ENCODE results near the gene TREM2. TPM values are rescaled to one million over a fixed set of nuclear protein-coding genes. Genes with fewer than 3 reads are reported as not detected.

Gene TREM2
- total and polyA plus RNA-seq, 2 experiments from 2014 or later = not detected

DNA sequence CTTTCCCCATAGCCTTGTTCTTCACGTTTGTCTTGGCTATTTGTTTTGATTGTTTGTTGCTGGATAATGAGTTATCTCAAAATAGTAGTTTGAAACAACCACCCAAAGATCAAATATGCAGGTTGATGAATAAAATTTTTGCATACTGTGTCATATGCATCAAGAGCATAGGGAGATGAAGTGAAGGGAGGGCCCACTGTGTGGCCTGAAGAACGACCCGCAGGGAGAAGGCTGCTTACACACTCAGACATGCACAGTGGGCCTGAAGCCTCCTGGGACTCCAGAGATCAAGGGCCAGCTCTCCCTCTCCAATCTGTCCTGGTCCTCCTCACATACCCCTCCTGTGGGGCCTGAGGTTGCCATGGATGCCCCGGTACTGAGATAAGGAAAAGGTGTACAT lies 16.2 kb upstream of the TREM2 start:
- Histone ChIP-seq H3K79me2 (ENCODE audit: insufficient read depth) (no peaks in the 10 kb centered on the region), H2AFZ (no peak overlapping the region), H3K4me2 (ENCODE audit: unreplicated experiment) (no peak overlapping the region), H3K4me3 (no peak overlapping the region), H3K4me1 (ENCODE audit: insufficient read depth) (no peaks in the 10 kb centered on the region), H3K9me2 (ENCODE audit: insufficient read depth) (no peaks in the 10 kb centered on the region), H3F3A (ENCODE audit: insufficient read depth) (no peaks in the 10 kb centered on the region), H3K27ac (no peak overlapping the region), H4K20me1 (ENCODE audit: insufficient read depth) (no peaks in the 10 kb centered on the region), H3K27me3 (replicated peaks; ENCODE audit: insufficient read depth) (peaks cover 6% of the 10 kb centered on the region; the same call in 1 of the 2 replicates), H3K9me3 (ENCODE audit: low read depth) (no peaks in the 10 kb centered on the region), H3K36me3 (ENCODE audit: low read depth) (no peaks in the 10 kb centered on the region), H3K9ac (no peak overlapping the region)
- in situ Hi-C loops (cut with MboI) = no loop called here
- no peak for DNase-seq
- no peak for TF ChIP-seq EZH2phosphoT487 (IDR thresholded peaks at IDR 0.05; ENCODE audit: insufficient read depth, low read depth)
- no peak for TF ChIP-seq EZH2 (IDR thresholded peaks at IDR 0.05; ENCODE audit: insufficient read depth, poor library complexity, severe bottlenecking)
- WGBS, 2 experiments (ENCODE audit: low coverage in 1 of 2, low lambda C conversion rate in 2 of 2, missing lambda C conversion rate in 2 of 2) = 51 to 53% methylated on average over 4 of the region's 4 CpGs

DNA sequence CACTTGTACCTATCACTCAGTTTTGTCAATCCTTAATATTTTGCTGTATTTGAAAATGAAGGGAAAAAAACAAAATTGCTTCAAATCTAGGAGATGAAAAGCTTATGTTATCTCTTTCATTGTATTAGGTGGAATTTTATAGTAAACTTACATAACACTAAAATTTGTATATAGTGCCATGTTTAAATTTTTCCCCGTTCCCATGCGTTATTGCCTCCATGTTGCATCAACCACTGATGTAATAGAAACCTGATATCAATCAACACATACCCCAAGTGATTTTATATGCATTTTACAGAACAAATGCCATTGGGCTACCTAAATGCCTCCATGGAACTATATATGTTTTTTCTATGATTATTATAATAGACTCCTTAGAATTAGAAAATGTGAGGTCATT lies 14.8 kb upstream of the TREM2 start:
- no peak for DNase-seq

DNA sequence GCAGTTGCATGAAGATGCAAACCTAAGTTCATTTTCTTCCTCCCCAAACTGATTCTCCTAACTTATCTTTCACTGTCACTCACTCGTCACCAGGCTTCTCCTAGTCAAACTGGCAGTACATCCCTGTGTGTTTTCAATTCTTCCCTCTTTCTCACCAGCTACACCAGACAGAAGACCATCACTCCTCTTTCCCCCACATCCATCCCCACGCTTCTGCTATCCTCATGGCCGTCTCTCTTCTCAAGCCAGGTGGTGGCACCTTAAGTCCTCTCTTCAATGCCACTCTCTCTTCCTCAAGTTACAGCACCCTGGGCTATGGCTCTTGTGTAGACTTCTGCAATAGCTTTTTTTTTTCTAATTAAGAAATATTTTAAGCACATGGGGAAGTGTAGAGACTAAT lies 14.4 kb upstream of the TREM2 start:
- H3K9me3 ChIP-seq (ENCODE audit: low read depth) = no peaks in the 10 kb centered on the region
- H3K36me3 ChIP-seq (ENCODE audit: low read depth) = no peaks in the 10 kb centered on the region
- H3K27ac ChIP-seq = no peak overlapping the region
- H3K27me3 ChIP-seq (replicated peaks; ENCODE audit: insufficient read depth) = 0 out of 2 replicates have a peak, but pooled peaks cover 6% of the 10 kb centered on the region
- no peak for TF ChIP-seq EZH2phosphoT487 (IDR thresholded peaks at IDR 0.05; ENCODE audit: insufficient read depth, low read depth)
- TF ChIP-seq EZH2 (IDR thresholded peaks at IDR 0.05; ENCODE audit: insufficient read depth, poor library complexity, severe bottlenecking) = no peak
- no peak overlapping the region for H3K4me3 ChIP-seq
- DNase-seq = no peak
- H4K20me1 ChIP-seq (ENCODE audit: insufficient read depth) = no peaks in the 10 kb centered on the region
- no peak overlapping the region for H3K4me2 ChIP-seq (ENCODE audit: unreplicated experiment)
- H3F3A ChIP-seq (ENCODE audit: insufficient read depth) = no peaks in the 10 kb centered on the region
- no peaks in the 10 kb centered on the region for H3K4me1 ChIP-seq (ENCODE audit: insufficient read depth)
- no peaks in the 10 kb centered on the region for H3K9me2 ChIP-seq (ENCODE audit: insufficient read depth)
- no peak overlapping the region for H3K9ac ChIP-seq
- in situ Hi-C loops (cut with MboI) = no loop called here
- no peaks in the 10 kb centered on the region for H3K79me2 ChIP-seq (ENCODE audit: insufficient read depth)
- H2AFZ ChIP-seq = no peak overlapping the region
- 32 to 33% methylated on average over 3 of the region's 3 CpGs for WGBS, 2 experiments (ENCODE audit: low coverage in 1 of 2, low lambda C conversion rate in 2 of 2, missing lambda C conversion rate in 2 of 2)

More for the DNA sequence above, 14.8 kb upstream of the TREM2 start:
- H3K36me3 ChIP-seq (ENCODE audit: low read depth) = no peaks in the 10 kb centered on the region
- H3K9me2 ChIP-seq (ENCODE audit: insufficient read depth) = no peaks in the 10 kb centered on the region
- H2AFZ ChIP-seq = no peak overlapping the region
- WGBS, 2 experiments (ENCODE audit: low coverage in 1 of 2, low lambda C conversion rate in 2 of 2, missing lambda C conversion rate in 2 of 2) = 32 to 60% methylated on average over 2 of the region's 2 CpGs
- H3F3A ChIP-seq (ENCODE audit: insufficient read depth) = no peaks in the 10 kb centered on the region
- H3K27ac ChIP-seq = no peak overlapping the region
- H3K4me3 ChIP-seq = no peak overlapping the region
- H3K4me1 ChIP-seq (ENCODE audit: insufficient read depth) = no peaks in the 10 kb centered on the region
- H4K20me1 ChIP-seq (ENCODE audit: insufficient read depth) = no peaks in the 10 kb centered on the region
- H3K9ac ChIP-seq = no peak overlapping the region
- no peaks in the 10 kb centered on the region for H3K79me2 ChIP-seq (ENCODE audit: insufficient read depth)
- TF ChIP-seq EZH2phosphoT487 (IDR thresholded peaks at IDR 0.05; ENCODE audit: insufficient read depth, low read depth) (no peak), EZH2 (IDR thresholded peaks at IDR 0.05; ENCODE audit: insufficient read depth, poor library complexity, severe bottlenecking) (no peak)
- no peak overlapping the region for H3K4me2 ChIP-seq (ENCODE audit: unreplicated experiment)
- H3K9me3 ChIP-seq (ENCODE audit: low read depth) = no peaks in the 10 kb centered on the region
- in situ Hi-C loops (cut with MboI) = no loop called here
- H3K27me3 ChIP-seq (replicated peaks; ENCODE audit: insufficient read depth) = 0 out of 2 replicates have a peak, but pooled peaks cover 6% of the 10 kb centered on the region

DNA sequence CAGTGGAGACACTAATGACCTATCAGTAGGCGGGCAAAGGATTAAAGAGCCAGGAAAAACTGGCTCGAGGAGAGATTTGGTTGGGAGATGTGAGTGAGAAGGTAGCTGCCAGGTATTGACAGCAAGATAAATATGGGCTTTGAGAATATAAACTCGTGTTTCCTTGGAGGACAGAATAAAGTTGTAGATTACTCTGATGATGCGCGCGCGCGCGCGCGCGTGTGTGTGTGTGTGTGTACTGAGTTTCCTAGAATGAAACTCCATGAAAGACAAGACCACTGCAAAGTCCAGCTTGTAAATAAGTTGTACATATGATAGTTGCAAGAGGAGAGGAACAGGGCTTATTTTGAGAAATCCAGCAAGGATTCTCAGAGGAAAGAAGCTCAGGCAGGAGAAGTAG lies 13.3 kb upstream of the TREM2 start:
- Histone ChIP-seq H3K4me3 (no peak overlapping the region), H3K9me2 (ENCODE audit: insufficient read depth) (no peaks in the 10 kb centered on the region), H3K27me3 (replicated peaks; ENCODE audit: insufficient read depth) (0 out of 2 replicates have a peak, but pooled peaks cover 6% of the 10 kb centered on the region), H4K20me1 (ENCODE audit: insufficient read depth) (no peaks in the 10 kb centered on the region), H2AFZ (no peak overlapping the region), H3K27ac (no peak overlapping the region), H3K36me3 (ENCODE audit: low read depth) (no peaks in the 10 kb centered on the region), H3K9me3 (ENCODE audit: low read depth) (no peaks in the 10 kb centered on the region), H3K4me1 (ENCODE audit: insufficient read depth) (no peaks in the 10 kb centered on the region), H3F3A (ENCODE audit: insufficient read depth) (no peaks in the 10 kb centered on the region), H3K9ac (no peak overlapping the region), H3K79me2 (ENCODE audit: insufficient read depth) (no peaks in the 10 kb centered on the region), H3K4me2 (ENCODE audit: unreplicated experiment) (no peak overlapping the region)
- TF ChIP-seq EZH2phosphoT487 (IDR thresholded peaks at IDR 0.05; ENCODE audit: insufficient read depth, low read depth) (no peak), EZH2 (IDR thresholded peaks at IDR 0.05; ENCODE audit: insufficient read depth, poor library complexity, severe bottlenecking) (no peak)
- DNase-seq = no peak
- in situ Hi-C loops (cut with MboI) = no loop called here
- WGBS, 2 experiments (ENCODE audit: low coverage in 1 of 2, low lambda C conversion rate in 2 of 2, missing lambda C conversion rate in 2 of 2) = 80 to 84% methylated on average over 12 of the region's 12 CpGs

DNA sequence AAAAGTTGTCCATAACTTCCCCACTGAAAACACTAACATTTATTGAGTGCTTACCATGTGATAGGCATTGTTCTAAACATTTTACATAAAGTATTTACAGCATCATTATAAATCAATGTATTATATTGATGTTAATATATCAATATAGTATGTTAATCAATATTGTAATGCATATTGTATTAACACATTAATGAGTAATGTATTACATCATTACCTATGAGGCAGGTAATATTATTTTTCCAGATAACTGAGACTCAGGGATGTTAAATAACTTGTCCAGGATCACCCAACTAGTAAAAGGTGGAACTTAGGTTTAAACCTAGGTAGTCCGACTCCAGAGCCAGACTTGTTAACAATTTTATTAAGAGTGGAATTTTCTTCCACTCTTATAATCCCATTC lies 12.2 kb upstream of the TREM2 start:
- no peak overlapping the region for H3K9ac ChIP-seq
- H3K27me3 ChIP-seq (replicated peaks; ENCODE audit: insufficient read depth) = 0 out of 2 replicates have a peak, but pooled peaks cover 6% of the 10 kb centered on the region
- no peak for TF ChIP-seq EZH2phosphoT487 (IDR thresholded peaks at IDR 0.05; ENCODE audit: insufficient read depth, low read depth)
- TF ChIP-seq EZH2 (IDR thresholded peaks at IDR 0.05; ENCODE audit: insufficient read depth, poor library complexity, severe bottlenecking) = no peak
- WGBS, 2 experiments (ENCODE audit: low coverage in 1 of 2, low lambda C conversion rate in 2 of 2, missing lambda C conversion rate in 2 of 2) = 71 to 77% methylated on average over 1 of the region's 1 CpG
- H4K20me1 ChIP-seq (ENCODE audit: insufficient read depth) = no peaks in the 10 kb centered on the region
- H2AFZ ChIP-seq = no peak overlapping the region
- H3F3A ChIP-seq (ENCODE audit: insufficient read depth) = no peaks in the 10 kb centered on the region
- H3K27ac ChIP-seq = no peak overlapping the region
- no peaks in the 10 kb centered on the region for H3K4me1 ChIP-seq (ENCODE audit: insufficient read depth)
- H3K4me2 ChIP-seq (ENCODE audit: unreplicated experiment) = no peak overlapping the region
- H3K4me3 ChIP-seq = no peak overlapping the region
- in situ Hi-C loops (cut with MboI) = no loop called here
- H3K9me3 ChIP-seq (ENCODE audit: low read depth) = no peaks in the 10 kb centered on the region
- H3K36me3 ChIP-seq (ENCODE audit: low read depth) = no peaks in the 10 kb centered on the region
- H3K9me2 ChIP-seq (ENCODE audit: insufficient read depth) = no peaks in the 10 kb centered on the region
- H3K79me2 ChIP-seq (ENCODE audit: insufficient read depth) = no peaks in the 10 kb centered on the region
- DNase-seq = no peak

Measured in GM23248 (cell line).